AG09319 (cell line): ENCODE measurements around the gene CLDN2.

Experiments
- DNase-seq: peaks from one replicate; pipeline ENCODE4 v3.0.0-alpha.2; 2010; ENCODE audit warnings: low read depth; ENCODE audit errors: extremely low read depth
- TF ChIP-seq, protein P1 (sequence below): IDR thresholded peaks from 2 replicates; pipeline ENCODE4 v1.5.1; 2011; ENCODE audit warnings: low read depth, mild to moderate bottlenecking, inconsistent platforms, low read length, moderate library complexity

Gene CLDN2

DNA sequence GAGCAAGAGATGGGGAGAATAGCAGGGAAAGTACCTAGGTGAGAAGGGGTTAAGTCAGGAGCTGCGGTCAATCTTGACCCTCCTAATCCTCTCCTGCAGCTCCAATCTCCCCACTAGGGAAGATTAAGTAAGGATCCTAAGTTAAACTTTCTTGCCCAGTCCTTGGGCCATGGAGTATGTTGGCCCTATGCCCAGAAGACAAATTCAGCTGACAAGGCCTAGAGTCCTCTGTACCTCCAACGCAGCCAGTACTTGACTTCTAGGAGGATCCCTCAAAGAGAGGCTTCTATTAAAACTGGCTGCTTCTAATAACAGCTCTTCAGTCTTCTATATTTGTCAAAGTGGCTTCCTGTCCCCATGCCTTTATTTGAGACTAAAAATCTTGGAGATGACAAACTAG lies 1.4 kb downstream of the CLDN2 start:
- TF ChIP-seq, protein P1, sequence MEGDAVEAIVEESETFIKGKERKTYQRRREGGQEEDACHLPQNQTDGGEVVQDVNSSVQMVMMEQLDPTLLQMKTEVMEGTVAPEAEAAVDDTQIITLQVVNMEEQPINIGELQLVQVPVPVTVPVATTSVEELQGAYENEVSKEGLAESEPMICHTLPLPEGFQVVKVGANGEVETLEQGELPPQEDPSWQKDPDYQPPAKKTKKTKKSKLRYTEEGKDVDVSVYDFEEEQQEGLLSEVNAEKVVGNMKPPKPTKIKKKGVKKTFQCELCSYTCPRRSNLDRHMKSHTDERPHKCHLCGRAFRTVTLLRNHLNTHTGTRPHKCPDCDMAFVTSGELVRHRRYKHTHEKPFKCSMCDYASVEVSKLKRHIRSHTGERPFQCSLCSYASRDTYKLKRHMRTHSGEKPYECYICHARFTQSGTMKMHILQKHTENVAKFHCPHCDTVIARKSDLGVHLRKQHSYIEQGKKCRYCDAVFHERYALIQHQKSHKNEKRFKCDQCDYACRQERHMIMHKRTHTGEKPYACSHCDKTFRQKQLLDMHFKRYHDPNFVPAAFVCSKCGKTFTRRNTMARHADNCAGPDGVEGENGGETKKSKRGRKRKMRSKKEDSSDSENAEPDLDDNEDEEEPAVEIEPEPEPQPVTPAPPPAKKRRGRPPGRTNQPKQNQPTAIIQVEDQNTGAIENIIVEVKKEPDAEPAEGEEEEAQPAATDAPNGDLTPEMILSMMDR = no peak
- no peak for DNase-seq

DNA sequence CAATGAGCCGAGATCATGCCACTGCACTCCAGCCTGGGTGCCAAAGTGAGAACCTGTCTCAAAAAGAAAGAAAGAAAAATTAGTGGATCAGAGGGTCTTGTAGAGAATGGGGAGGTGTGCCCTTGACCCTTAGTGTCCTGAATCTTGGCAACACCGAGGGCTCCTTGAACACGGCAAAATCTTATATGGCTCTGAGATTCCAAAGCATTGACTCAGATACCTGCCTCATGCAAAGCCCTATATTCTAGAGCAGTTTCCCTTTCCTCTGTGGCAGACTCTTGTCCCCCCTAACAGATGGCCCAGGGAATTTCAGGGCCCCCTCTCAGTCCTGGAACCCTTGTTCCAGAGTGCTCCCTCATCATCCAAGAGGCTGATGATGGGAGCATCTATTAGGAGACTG lies 6.8 kb downstream of the CLDN2 start:
- TF ChIP-seq, protein P1 = no peak
- DNase-seq = no peak

DNA sequence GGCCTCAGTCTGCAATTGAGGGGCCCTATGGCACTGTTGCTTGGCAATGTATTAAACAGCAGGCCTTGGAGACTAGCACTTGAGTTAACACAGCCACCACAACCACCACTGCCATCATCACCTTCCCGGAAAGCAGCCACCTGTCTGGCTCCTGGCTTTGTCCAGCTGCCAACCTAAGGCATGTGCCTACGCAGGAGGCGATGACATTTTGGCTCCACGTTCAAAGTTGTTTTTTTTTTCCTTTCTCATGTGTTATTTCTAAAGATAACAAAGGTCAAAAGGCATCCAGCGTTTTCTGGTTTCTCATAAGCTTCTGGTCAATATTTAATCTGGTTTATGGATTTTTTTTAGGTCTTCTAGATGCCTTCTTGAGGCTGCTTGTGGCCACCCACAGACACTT lies 7.5 kb downstream of the CLDN2 start:
- TF ChIP-seq, protein P1 = no peak
- no peak for DNase-seq

DNA sequence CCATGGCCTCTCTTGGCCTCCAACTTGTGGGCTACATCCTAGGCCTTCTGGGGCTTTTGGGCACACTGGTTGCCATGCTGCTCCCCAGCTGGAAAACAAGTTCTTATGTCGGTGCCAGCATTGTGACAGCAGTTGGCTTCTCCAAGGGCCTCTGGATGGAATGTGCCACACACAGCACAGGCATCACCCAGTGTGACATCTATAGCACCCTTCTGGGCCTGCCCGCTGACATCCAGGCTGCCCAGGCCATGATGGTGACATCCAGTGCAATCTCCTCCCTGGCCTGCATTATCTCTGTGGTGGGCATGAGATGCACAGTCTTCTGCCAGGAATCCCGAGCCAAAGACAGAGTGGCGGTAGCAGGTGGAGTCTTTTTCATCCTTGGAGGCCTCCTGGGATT lies 8.0 kb downstream of the CLDN2 start:
- TF ChIP-seq, protein P1 = no peak
- no peak for DNase-seq

DNA sequence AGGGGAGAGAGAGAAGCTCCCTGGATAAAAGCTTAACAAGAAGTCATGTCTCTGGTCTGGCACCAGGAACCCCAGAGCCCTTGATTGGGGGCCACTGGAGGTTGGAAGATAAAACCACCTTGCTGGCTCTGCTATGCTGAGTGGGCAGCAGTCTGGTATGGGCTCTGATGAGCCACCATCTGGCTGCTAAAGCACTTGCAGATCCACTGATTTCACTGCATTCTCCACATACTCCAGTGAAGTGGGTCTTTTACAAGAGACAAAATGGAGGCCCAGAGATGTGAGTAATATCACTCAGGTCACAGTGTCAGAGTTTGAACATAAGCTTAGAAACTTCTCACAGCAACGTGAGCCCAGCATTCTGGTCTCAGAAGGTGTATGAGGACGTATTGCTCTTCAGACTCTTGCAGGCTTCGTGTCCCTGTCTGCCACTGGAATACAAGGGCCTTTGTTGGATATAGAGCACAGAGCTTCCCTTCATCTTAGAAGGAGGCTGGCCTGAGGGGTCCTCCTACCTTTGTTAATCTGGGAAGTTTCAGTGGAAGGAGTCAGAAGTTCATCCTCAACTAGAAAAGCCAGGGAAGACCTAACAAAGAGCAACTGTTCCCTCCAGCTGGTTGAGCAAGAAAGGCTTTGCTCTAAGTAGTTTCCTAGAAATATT lies 11.8 kb downstream of the CLDN2 start:
- no peak for DNase-seq
- TF ChIP-seq, protein P1 = no peak

DNA sequence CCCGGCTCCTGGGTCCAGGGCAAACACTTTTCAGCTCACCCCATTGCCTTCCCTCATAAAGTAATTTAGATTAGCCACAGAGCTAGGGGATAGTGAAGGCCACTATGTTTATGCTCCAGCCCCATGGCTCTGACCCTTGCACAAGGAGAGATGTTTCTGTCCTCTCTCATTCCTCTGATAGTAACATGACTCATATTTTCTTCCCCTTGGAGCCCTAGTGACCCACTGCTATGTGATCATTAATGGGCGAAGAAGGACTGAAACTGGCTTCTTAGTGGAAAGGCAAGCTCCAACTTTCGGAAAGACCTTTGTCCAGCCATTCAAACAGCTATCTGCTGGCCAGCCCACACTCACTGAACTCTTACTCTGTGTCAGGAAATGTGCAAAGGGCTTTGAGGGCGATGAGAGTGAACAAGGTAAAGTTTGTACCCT lies 12.3 kb downstream of the CLDN2 start:
- TF ChIP-seq, protein P1 = no peak
- DNase-seq = no peak

DNA sequence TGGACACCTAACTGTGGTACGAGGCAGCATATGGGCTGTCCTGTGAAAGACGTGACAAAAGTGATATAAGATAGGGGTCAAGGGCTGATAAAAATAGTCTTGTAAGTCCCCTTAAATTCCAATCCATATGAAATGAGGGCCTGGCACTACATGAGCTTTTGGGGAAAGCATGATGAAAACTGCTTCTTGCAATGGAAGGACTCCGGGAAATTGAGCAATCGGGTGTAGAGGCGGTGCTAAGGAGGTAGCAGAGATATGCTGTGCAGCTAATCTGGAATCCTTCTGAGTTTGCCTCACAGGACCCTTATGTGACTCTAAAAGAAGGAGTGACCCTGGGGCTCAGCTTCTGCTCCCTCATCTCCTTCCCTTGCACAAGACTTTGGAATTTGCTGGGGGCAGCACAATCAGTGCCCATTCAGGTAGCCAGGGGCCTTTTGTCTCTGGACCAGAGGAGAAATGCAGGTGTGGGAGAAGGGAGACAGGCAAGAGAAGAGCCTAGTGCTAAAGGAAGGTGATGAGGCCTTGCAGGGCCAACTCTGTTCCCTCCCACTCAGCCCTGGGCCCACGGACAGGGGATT lies 12.8 kb downstream of the CLDN2 start:
- TF ChIP-seq, protein P1 = no peak
- DNase-seq = no peak
